Activated naive CD4-positive, alpha-beta T cell treated with anti-CD3 and anti-CD28 coated beads, Interleukin-2, amount 50 U/mL, for 72 hours (primary cell): Measurements from ENCODE around the gene CYSTM1. TPM values are rescaled to one million over a fixed set of nuclear protein-coding genes. Genes with fewer than 3 reads are reported as not detected.
"Not testable (repeated sequence)": the region's sequence is repeated elsewhere in the genome, so short reads cannot be mapped to it uniquely, and the experiment has no call there.

Experiments used
- ATAC-seq, 2 donors: fragments of 150-1000 bp; cut with Tn5 transposase; 2 replicates each; pipeline ENCODE4 v1.10.0; 2021; ENCODE audit warnings: mild to moderate bottlenecking in 2 of 2, moderate library complexity in 2 of 2
- DNase-seq, 2 donors: peaks; one replicate each; pipeline ENCODE4 v3.0.0; 2021 to 2022; ENCODE audit warnings: low spot score in 2 of 2
- H3K27ac Mint-ChIP-seq, 2 donors: one replicate each; pipeline ENCODE4 v1.8.0; 2022; ENCODE audit warnings: mild to moderate bottlenecking in 2 of 2, mixed read lengths in 2 of 2
- H3K36me3 Mint-ChIP-seq, 2 donors: one replicate each; pipeline ENCODE4 v1.8.0; 2022; ENCODE audit warnings: mixed read lengths in 2 of 2
- H3K9me3 Mint-ChIP-seq, 2 donors: one replicate each; pipeline ENCODE4 v1.8.0; 2022; ENCODE audit warnings: mixed read lengths in 2 of 2
- total RNA-seq, 2 donors: library from RNA; stranded (reverse); gene quantifications; one replicate each; pipeline ENCODE4 v1.2.3, GENCODE V29; 2022

Gene CYSTM1
- total RNA-seq, 2 donors from 2014 or later = 10.8 to 18.8 TPM

DNA sequence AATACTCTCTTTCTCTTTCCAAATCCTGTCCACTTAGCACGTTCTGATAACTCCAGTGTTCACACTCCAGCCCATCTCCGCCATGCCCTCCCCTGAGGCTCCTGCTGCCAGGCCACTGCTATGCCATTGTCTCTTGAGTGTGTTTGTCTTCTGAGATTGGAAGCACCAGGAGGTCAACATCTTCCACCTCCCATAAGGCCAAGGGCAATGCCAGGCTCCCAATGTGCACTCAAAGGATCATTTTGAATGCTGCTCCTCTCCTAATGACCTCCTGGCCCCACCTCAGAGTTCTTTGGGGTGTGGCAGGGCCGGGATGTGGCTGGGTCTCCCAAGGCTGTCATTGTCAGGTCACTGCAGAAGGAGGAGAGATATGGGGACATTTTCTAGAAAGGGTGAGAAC is 29.7 kb upstream of the CYSTM1 start:
- Mint-ChIP-seq H3K27ac (no peak overlapping the region), H3K36me3 (no peaks in the 10 kb centered on the region), H3K9me3 (no peaks in the 10 kb centered on the region)
- DNase-seq = no peak
- no peak for ATAC-seq

- Mint-ChIP-seq H3K27ac (no peak overlapping the region), H3K36me3 (no peaks in the 10 kb centered on the region), H3K9me3 (no peaks in the 10 kb centered on the region)
- ATAC-seq = peak; percentile 81 to 88
- peak in 1 of 2 donors; percentile 76 for DNase-seq
Observed at GRCh38 chr5:140145818-140146522, 29.0 kb upstream of the CYSTM1 start.

DNA sequence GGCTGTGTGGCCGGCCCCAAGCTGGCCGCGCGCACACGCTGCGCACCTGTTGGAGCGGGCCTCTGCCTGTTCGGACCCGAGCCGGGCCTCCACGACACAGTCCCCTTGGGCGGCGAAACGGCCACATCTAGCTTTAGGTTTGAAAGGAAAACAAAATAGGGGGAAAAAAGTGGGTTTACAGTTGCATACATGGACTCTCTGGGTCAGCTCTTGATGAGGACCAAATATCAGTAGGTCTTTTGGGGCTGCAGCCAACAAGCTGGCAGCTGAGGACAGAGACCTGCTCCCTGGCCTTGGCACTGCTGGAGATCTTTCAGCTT is 28.5 kb upstream of the CYSTM1 start:
- DNase-seq = no peak
- H3K36me3 Mint-ChIP-seq = no peaks in the 10 kb centered on the region
- H3K27ac Mint-ChIP-seq = no peak overlapping the region
- ATAC-seq = no peak
- no peaks in the 10 kb centered on the region for H3K9me3 Mint-ChIP-seq

GRCh38 chr5:140147460-140147859 is 27.5 kb upstream of the CYSTM1 start:
- no peak for DNase-seq
- no peak for ATAC-seq
- H3K27ac Mint-ChIP-seq = no peak overlapping the region
- no peaks in the 10 kb centered on the region for H3K36me3 Mint-ChIP-seq
- H3K9me3 Mint-ChIP-seq = no peaks in the 10 kb centered on the region

- ATAC-seq = no peak
- DNase-seq = no peak
- H3K9me3 Mint-ChIP-seq = no peaks in the 10 kb centered on the region
- H3K27ac Mint-ChIP-seq = no peak overlapping the region
- H3K36me3 Mint-ChIP-seq = no peaks in the 10 kb centered on the region
Observed at GRCh38 chr5:140148508-140148907, 26.5 kb upstream of the CYSTM1 start.

GRCh38 chr5:140150201-140150600 is 24.8 kb upstream of the CYSTM1 start:
- no peak for ATAC-seq
- H3K9me3 Mint-ChIP-seq = no peaks in the 10 kb centered on the region
- H3K36me3 Mint-ChIP-seq = no peaks in the 10 kb centered on the region
- no peak overlapping the region for H3K27ac Mint-ChIP-seq
- DNase-seq = no peak

DNA sequence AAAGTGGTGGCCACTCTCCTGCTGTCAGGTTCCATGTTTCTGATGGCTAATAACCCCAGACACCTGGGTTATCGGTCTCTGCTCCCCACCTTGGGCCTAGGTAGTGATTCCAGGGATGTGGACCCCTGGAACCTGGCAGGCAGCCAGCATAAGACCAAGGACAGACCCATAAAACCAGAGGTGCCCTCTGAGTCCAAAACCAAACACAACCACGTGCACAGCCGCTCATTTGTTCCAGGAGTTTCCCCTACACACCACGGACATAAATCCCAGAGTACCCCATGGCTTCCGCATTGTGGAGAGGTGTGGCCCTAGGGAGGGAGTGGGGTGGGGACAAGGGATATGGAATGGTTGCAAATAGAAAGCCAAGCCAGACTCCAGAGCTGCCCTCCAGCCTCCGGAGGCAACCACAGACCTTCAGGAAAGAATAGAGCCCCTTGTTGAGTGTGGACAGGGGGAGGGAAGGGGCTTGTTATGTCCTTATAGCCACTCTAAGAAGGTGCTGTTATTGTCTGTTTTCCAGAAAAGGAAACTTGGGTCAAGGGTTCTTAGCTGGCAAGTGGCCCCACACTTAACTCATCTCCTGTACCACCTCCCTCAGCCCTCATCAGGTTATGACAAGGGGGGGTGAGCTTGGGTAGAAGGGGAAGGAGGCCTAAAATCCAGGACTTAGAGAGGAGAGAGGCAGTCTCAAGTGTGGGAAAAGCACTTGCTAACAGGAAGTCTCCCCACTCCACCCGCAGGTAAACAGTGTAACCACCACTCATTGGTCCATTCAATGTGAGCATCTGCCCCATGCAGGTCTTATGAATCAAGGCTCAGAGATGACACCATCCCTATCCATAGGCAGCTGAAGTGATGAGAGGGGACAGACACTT is 23.6 kb upstream of the CYSTM1 start:
- Mint-ChIP-seq H3K36me3 (no peaks in the 10 kb centered on the region), H3K9me3 (no peaks in the 10 kb centered on the region), H3K27ac (no peak overlapping the region)
- DNase-seq = no peak
- ATAC-seq = no peak

DNA sequence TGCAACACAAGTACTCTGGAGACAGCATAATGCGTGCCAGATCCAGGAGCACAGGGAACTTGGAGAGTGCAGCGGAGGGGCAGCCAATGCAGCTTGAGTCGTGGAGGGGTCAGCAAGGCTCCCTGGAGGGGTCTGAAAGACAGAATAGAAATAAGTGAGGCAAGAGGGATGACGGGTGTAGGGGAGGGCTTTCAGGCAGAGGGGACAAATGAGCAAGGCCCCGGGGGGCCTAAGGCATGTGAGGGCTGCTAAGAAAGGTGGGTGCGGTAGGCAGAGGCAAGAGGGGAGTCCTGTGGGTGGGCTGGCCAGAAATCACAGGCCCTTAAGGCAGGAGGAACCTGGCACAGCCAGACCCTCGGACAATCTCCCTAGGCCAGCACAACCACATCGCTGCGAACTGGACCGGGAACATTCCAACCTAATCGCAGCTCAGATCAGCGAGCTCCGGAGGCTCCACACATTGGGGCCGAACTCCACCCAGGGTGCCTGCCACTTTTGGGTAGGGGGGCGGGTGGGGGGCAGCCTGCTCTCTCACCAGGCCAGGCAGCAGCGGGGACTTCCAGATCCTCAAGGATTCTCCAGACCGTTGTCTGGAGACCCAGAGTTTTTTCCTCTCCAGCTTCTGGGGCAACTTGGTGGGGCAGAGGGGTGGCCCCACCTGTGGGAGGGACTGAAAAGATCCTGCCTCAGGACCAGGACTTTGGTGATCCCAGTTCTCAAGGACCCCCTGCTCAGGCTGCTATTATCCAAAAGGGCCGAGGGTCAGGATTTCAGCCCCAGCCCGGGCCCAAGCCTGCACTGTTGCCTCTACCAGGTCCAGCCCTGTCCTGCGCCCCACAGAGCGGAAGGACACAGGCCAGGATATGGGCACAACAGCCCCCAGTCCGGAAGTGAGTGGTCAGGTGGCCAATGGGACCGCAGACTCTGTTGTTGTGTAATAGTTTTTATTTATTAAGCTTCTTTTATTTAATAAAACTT is 22.7 kb upstream of the CYSTM1 start:
- Mint-ChIP-seq H3K36me3 (no peaks in the 10 kb centered on the region), H3K9me3 (no peaks in the 10 kb centered on the region), H3K27ac (peak overlapping the region in 1 of 2 donors; percentile 27)
- ATAC-seq (no peak), DNase-seq (no peak)

GRCh38 chr5:140153255-140153654 is 21.7 kb upstream of the CYSTM1 start:
- Mint-ChIP-seq H3K9me3 (no peaks in the 10 kb centered on the region), H3K27ac (no peak overlapping the region), H3K36me3 (no peaks in the 10 kb centered on the region)
- ATAC-seq (no peak), DNase-seq (no peak)

- no peak for DNase-seq
Observed at GRCh38 chr5:140153905-140154304, 21.1 kb upstream of the CYSTM1 start.

GRCh38 chr5:140154710-140155381 is 20.1 kb upstream of the CYSTM1 start:
- DNase-seq, ATAC-seq, H3K27ac Mint-ChIP-seq, H3K36me3 Mint-ChIP-seq, H3K9me3 Mint-ChIP-seq: not testable (repeated sequence)

More at GRCh38 chr5:140153905-140154304, 21.1 kb upstream of the CYSTM1 start:
- no peaks in the 10 kb centered on the region for H3K36me3 Mint-ChIP-seq
- ATAC-seq = no peak
- H3K27ac Mint-ChIP-seq = no peak overlapping the region
- H3K9me3 Mint-ChIP-seq = no peaks in the 10 kb centered on the region

DNA sequence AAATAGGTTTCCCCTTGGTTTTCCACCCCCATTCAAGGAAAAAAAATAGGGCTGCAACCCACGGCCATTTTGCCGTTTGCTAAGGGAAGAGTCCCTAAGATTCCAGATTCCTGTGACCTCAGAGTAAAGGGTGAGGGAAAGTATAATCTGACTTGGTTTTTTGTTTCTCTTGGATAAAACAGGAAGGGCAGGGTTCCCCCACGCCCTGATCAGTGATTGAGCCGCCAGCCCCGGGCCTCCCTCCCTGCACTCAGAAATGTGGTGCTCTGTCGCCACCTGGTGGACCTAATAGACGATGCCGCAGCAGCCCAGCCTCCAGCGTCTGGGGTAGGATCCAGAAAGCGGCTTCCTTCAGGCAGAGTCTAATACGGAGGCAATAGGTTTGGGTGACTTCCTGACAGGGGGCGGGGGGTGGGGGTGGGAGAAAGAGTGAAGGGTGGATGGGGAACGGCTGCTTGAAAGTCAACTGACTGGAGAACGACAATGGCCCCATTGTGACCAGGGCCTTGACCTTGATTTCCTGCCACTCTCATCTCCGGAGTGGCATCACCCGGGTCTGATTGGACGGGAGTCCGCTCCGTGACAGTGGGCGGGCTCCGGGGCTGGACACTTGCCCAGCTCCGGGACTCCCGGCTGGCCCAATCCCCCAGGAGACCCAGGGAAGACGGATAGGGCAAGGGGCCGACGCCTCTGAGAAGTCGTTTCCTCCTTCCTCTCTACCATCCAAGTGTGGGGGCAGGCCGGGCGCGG is 17.8 kb upstream of the CYSTM1 start:
- peak; percentile 99 for ATAC-seq
- Mint-ChIP-seq H3K9me3 (no peaks in the 10 kb centered on the region), H3K36me3 (no peaks in the 10 kb centered on the region), H3K27ac (peak overlapping the region in 1 of 2 donors; percentile 52)
- peak; percentile 81 to 89 for DNase-seq

- no peak for ATAC-seq
- Mint-ChIP-seq H3K9me3 (no peaks in the 10 kb centered on the region), H3K36me3 (no peaks in the 10 kb centered on the region), H3K27ac (peak overlapping the region in 1 of 2 donors; percentile 2)
- DNase-seq = no peak
Observed at GRCh38 chr5:140159014-140159927, 15.7 kb upstream of the CYSTM1 start.

DNA sequence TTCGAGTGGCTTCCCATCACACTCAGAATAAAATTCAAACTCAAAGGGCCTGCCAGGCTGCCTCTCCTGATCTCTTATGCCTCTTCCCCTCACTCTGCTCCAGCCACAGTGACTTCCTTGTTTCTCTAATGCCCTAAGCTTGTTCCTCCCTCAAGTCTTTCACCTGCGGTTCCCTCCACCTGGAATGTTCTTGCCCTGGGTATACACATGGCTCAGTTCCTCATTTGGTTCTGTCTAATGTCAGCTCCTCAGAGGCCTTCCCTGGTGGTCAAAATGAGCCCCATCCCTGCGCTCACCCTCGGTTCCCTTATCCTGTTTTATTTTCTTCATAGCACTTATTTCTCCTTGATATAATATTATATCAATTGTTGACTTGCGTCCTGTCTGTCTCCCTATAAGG is 12.7 kb upstream of the CYSTM1 start:
- ATAC-seq = no peak
- H3K27ac Mint-ChIP-seq = no peak overlapping the region
- no peaks in the 10 kb centered on the region for H3K36me3 Mint-ChIP-seq
- no peak for DNase-seq
- no peaks in the 10 kb centered on the region for H3K9me3 Mint-ChIP-seq

DNA sequence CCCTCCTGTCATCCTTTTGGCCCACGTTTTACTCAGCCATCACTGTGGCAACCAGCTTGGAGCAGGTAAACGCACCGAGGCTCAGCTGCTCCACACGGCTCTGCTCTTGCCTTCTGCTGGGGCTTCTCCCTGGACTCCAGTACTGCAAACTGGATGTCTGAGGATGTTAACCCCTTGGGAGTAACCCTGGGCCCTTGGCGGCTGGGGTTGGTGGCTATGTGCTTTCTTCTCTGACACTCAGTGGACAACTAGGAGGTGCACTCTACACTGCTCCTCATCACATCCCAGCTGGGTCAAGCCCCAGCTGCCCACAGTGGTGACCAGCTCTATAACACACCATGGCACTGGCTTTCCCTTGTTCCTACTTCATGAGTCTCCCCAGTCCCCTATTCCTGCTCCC is 12.2 kb upstream of the CYSTM1 start:
- H3K9me3 Mint-ChIP-seq = no peaks in the 10 kb centered on the region
- peak overlapping the region in 1 of 2 donors; percentile 62 for H3K27ac Mint-ChIP-seq
- no peak for ATAC-seq
- H3K36me3 Mint-ChIP-seq = no peaks in the 10 kb centered on the region
- DNase-seq = no peak
